A549 (cell line): ENCODE data around the gene NXPH1. TPM values are rescaled to one million over a fixed set of nuclear protein-coding genes. Genes with fewer than 3 reads are reported as not detected.

Experiments
- ATAC-seq, 2 experiments: fragments of 200-7000 bp in 1 of 2; fragments of >200 bp in 1 of 2; cut with Nextera tagmentation in 1 of 2; cut with Tn5 transposase in 1 of 2; 3 replicates each; pipeline versions ENCODE4 v1.8.0 to v1.9.1; 2018 to 2020; ENCODE audit warnings: mild to moderate bottlenecking in 1 of 2, moderate library complexity in 1 of 2
- CTCF ChIA-PET: fragments of 300-600 bp; sonication (Branson Sonifier 250); formaldehyde crosslinking; extraction: SDS; loops from one replicate; lab custom pipeline; 2021; ENCODE audit warnings: antibody characterized with exemption, inconsistent platforms; lab: Yijun Ruan, JAX
- POLR2A ChIA-PET: fragments of 350-600 bp; formaldehyde crosslinking; extraction: SDS; loops from one replicate; lab custom pipeline; 2021; ENCODE audit warnings: antibody characterized with exemption, inconsistent platforms; lab: Yijun Ruan, JAX
- DNase-seq, 2 experiments: peaks; one replicate each; pipeline versions ENCODE4 v3.0.0 to v3.0.0-alpha.2; 2011 to 2016; ENCODE audit warnings: low read depth in 1 of 2, low spot score in 1 of 2
- FAIRE-seq: peaks from 2 replicates; lab custom pipeline; 2011; peaks lifted over from hg19 to GRCh38; lab: Jason Lieb, UNC
- H3K27ac ChIP-seq, 2 experiments: fragments of >200 bp; sonication (Bioruptor Twin); formaldehyde crosslinking; 3 replicates each; pipeline ENCODE4 v1.5.1; 2016 to 2017
- H3K4me1 ChIP-seq: fragments of >200 bp; sonication (Bioruptor Twin); formaldehyde crosslinking; 3 replicates; pipeline ENCODE4 v1.6.1; 2016
- H3K4me2 ChIP-seq: fragments of >200 bp; sonication (Bioruptor Twin); formaldehyde crosslinking; 3 replicates; pipeline ENCODE4 v1.6.1; 2016
- H3K4me3 ChIP-seq: fragments of >200 bp; sonication (Bioruptor Twin); formaldehyde crosslinking; 3 replicates; pipeline ENCODE4 v1.5.1; 2016
- H3K9me3 ChIP-seq: fragments of >200 bp; sonication (Bioruptor Twin); formaldehyde crosslinking; 3 replicates; pipeline ENCODE4 v1.6.1; 2016
- CEBPB ChIP-seq, 2 experiments: fragments of >200 bp in 1 of 2; sonication (Bioruptor Twin) in 1 of 2; formaldehyde crosslinking in 1 of 2; IDR thresholded peaks; 2 replicates each; pipeline ENCODE4 v1.6.1; 2012 to 2016
- EHF ChIP-seq: fragments of 250-450 bp; sonication (Bioruptor Pico); IDR thresholded peaks from 2 replicates; pipeline ENCODE4 v1.5.0; 2020; ENCODE audit warnings: mild to moderate bottlenecking
- EP300 ChIP-seq, 2 experiments: fragments of >200 bp; sonication (Bioruptor Twin); formaldehyde crosslinking; IDR thresholded peaks; 2 replicates in 1 of 2; 3 replicates in 1 of 2; pipeline ENCODE4 v1.6.1; 2016 to 2017
- ESRRA ChIP-seq: fragments of 150-350 bp; IDR thresholded peaks from 2 replicates; pipeline ENCODE4 v1.6.1; 2014; ENCODE audit warnings: mild to moderate bottlenecking, low read length, borderline replicate concordance
- HOXA7 ChIP-seq: fragments of 250-450 bp; sonication (Bioruptor Pico); IDR thresholded peaks from 2 replicates; pipeline ENCODE4 v1.5.0; 2020; ENCODE audit warnings: mild to moderate bottlenecking, moderate library complexity
- HOXB13 ChIP-seq: fragments of 250-450 bp; sonication (Bioruptor Pico); IDR thresholded peaks from 2 replicates; pipeline ENCODE4 v1.5.0; 2020; ENCODE audit warnings: low read depth, mild to moderate bottlenecking, moderate library complexity
- HOXB5 ChIP-seq: fragments of 250-450 bp; sonication (Bioruptor Pico); IDR thresholded peaks from 2 replicates; pipeline ENCODE4 v1.5.0; 2020; ENCODE audit warnings: mild to moderate bottlenecking, moderate library complexity
- KDM5A ChIP-seq: fragments of 200-600 bp; sonication (generic); IDR thresholded peaks from 2 replicates; pipeline ENCODE4 v1.6.1; 2016; ENCODE audit warnings: antibody characterized with exemption, mild to moderate bottlenecking
- MAFK ChIP-seq: fragments of 450-650 bp; IDR thresholded peaks from 2 replicates; pipeline ENCODE4 v1.6.1; 2014; ENCODE audit not compliant: partially characterized antibody
- MYC ChIP-seq: IDR thresholded peaks from 2 replicates; pipeline ENCODE4 v1.6.1; 2012; ENCODE audit warnings: mild to moderate bottlenecking, inconsistent platforms, low read length, improper control_type of control experiment, borderline replicate concordance
- NPAS2 ChIP-seq: fragments of 250-450 bp; sonication (Bioruptor Pico); IDR thresholded peaks from 2 replicates; pipeline ENCODE4 v1.8.0; 2022; ENCODE audit warnings: mild to moderate bottlenecking, moderate library complexity, borderline replicate concordance
- NR3C1 ChIP-seq: fragments of >200 bp; sonication (Bioruptor Twin); formaldehyde crosslinking; IDR thresholded peaks from 3 replicates; pipeline ENCODE4 v1.6.1; 2017
- PHF8 ChIP-seq: fragments of 200-600 bp; sonication (generic); IDR thresholded peaks from 2 replicates; pipeline ENCODE4 v1.6.1; 2016; ENCODE audit warnings: low read depth, mild to moderate bottlenecking, antibody characterized with exemption, moderate library complexity, borderline replicate concordance
- POLR2AphosphoS2 ChIP-seq: conservative IDR thresholded peaks from 2 replicates; pipeline ENCODE4 v1.6.1; 2012; ENCODE audit warnings: low read length, improper control_type of control experiment, inconsistent platforms
- RAD21 ChIP-seq, 2 experiments: fragments of >200 bp in 1 of 2; sonication (Bioruptor Twin) in 1 of 2; formaldehyde crosslinking in 1 of 2; IDR thresholded peaks in 1 of 2; conservative IDR thresholded peaks in 1 of 2; 2 replicates in 1 of 2; 3 replicates in 1 of 2; pipeline ENCODE4 v1.6.1; 2012 to 2018; ENCODE audit warnings: inconsistent platforms in 1 of 2
- RCOR1 ChIP-seq: fragments of 150-350 bp; IDR thresholded peaks from 2 replicates; pipeline ENCODE4 v1.6.1; 2014; ENCODE audit warnings: antibody characterized with exemption, low read length, low read depth
- RFX5 ChIP-seq: fragments of 450-650 bp; IDR thresholded peaks from 2 replicates; pipeline ENCODE4 v1.7.1; 2014; ENCODE audit warnings: antibody characterized with exemption, mild to moderate bottlenecking, moderate library complexity
- SMC3 ChIP-seq: fragments of >200 bp; sonication (Bioruptor Twin); formaldehyde crosslinking; IDR thresholded peaks from 3 replicates; pipeline ENCODE4 v1.6.1; 2018; ENCODE audit warnings: inconsistent platforms
- TFCP2L1 ChIP-seq: fragments of 250-450 bp; sonication (Bioruptor Pico); IDR thresholded peaks from 2 replicates; pipeline ENCODE4 v1.5.0; 2021; ENCODE audit warnings: mild to moderate bottlenecking
- ZSCAN20 ChIP-seq: fragments of 250-450 bp; sonication (Bioruptor Pico); IDR thresholded peaks from 2 replicates; pipeline ENCODE4 v1.8.0; 2022; ENCODE audit warnings: mild to moderate bottlenecking, moderate library complexity
- WGBS: methylation state at CpG from one replicate; pipeline ENCODE4 v1.1.6; 2017; ENCODE audit errors: missing lambda C conversion rate; 5-methylcytosine and 5-hydroxymethylcytosine counted together
- polyA plus RNA-seq, 4 experiments: library from polyadenylated mRNA; depleted of rRNA in 3 of 4; stranded (reverse); fragments of >200 nt; fragmentation: RNase III in 1 of 4; extraction: RNeasy Plus Mini Kit Qiagen cat#74134 plus additional on column Dnase treatment in 1 of 4; gene quantifications; 2 replicates in 3 of 4; 3 replicates in 1 of 4; pipeline ENCODE4 v1.2.3, GENCODE V29; 2011 to 2017
- TF ChIP-seq, protein P1 (sequence below): fragments of 450-650 bp; IDR thresholded peaks from 2 replicates; pipeline ENCODE4 v1.6.1; 2014; ENCODE audit warnings: antibody characterized with exemption
- TF ChIP-seq, protein P2 (sequence below): fragments of >200 bp; sonication (Bioruptor Twin); formaldehyde crosslinking; IDR thresholded peaks from 3 replicates; pipeline ENCODE4 v1.6.1; 2016
- TF ChIP-seq, protein P3 (sequence below): IDR thresholded peaks from 2 replicates; pipeline ENCODE4 v1.6.1; 2012
- TF ChIP-seq, protein P4 (sequence below): IDR thresholded peaks from 2 replicates; pipeline ENCODE4 v1.6.1; 2012; ENCODE audit warnings: low read depth, borderline replicate concordance
- TF ChIP-seq, protein P5 (sequence below): fragments of >200 bp; sonication (Bioruptor Twin); formaldehyde crosslinking; IDR thresholded peaks from 2 replicates; pipeline ENCODE4 v1.6.1; 2016

The NXPH1 gene
- polyA plus RNA-seq, 2 of the 4 experiments (the other 2 are of a cell fraction) = not detected

DNA sequence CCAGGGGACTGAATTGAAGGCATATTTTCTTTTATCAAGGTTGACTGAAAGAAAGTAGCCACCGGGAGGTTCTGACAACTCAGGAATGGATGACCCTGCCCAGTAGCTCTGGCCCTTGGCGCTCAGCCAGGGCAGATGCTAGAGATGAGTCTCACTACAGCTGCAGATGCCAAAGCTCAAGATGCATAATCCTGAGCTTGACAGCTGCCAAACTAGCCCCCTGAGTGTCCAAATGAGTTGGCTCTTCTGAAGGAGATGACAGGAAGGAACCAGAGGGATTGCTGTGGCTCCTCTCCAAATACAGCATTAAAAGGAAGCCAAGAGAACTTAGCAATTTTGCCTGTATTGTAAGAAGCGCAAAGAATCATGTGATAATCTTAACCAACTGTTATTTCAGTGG, 78.4 kb downstream of the NXPH1 start:
- no peak for FAIRE-seq
- no peak for ATAC-seq
- CTCF ChIA-PET = no interaction called here
- DNase-seq = no peak
- H3K4me1 ChIP-seq = no peaks in the 10 kb centered on the region
- H3K4me2 ChIP-seq = no peak overlapping the region
- no peak overlapping the region for H3K27ac ChIP-seq
- H3K9me3 ChIP-seq = no peaks in the 10 kb centered on the region
- TF ChIP-seq RCOR1 = no peak
- no peak for TF ChIP-seq KDM5A
- no peak for TF ChIP-seq EP300 (IDR thresholded peaks at IDR 0.05)
- no peak for TF ChIP-seq CEBPB (IDR thresholded peaks at IDR 0.05)
- no peak for TF ChIP-seq NPAS2
- no peak for TF ChIP-seq ESRRA
- TF ChIP-seq, protein P1, sequence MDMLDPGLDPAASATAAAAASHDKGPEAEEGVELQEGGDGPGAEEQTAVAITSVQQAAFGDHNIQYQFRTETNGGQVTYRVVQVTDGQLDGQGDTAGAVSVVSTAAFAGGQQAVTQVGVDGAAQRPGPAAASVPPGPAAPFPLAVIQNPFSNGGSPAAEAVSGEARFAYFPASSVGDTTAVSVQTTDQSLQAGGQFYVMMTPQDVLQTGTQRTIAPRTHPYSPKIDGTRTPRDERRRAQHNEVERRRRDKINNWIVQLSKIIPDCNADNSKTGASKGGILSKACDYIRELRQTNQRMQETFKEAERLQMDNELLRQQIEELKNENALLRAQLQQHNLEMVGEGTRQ = no peak
- no peak for TF ChIP-seq MAFK
- TF ChIP-seq HOXB5 (CRISPR knock-in tag) = no peak
- TF ChIP-seq RFX5 = no peak
- no peak for TF ChIP-seq HOXB13 (CRISPR knock-in tag)
- TF ChIP-seq, protein P2, sequence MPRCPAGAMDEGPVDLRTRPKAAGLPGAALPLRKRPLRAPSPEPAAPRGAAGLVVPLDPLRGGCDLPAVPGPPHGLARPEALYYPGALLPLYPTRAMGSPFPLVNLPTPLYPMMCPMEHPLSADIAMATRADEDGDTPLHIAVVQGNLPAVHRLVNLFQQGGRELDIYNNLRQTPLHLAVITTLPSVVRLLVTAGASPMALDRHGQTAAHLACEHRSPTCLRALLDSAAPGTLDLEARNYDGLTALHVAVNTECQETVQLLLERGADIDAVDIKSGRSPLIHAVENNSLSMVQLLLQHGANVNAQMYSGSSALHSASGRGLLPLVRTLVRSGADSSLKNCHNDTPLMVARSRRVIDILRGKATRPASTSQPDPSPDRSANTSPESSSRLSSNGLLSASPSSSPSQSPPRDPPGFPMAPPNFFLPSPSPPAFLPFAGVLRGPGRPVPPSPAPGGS = no peak
- POLR2A ChIA-PET = no interaction called here
- WGBS = 0% methylated on average over 3 of the region's 3 CpGs
- H3K4me3 ChIP-seq = no peak overlapping the region

DNA sequence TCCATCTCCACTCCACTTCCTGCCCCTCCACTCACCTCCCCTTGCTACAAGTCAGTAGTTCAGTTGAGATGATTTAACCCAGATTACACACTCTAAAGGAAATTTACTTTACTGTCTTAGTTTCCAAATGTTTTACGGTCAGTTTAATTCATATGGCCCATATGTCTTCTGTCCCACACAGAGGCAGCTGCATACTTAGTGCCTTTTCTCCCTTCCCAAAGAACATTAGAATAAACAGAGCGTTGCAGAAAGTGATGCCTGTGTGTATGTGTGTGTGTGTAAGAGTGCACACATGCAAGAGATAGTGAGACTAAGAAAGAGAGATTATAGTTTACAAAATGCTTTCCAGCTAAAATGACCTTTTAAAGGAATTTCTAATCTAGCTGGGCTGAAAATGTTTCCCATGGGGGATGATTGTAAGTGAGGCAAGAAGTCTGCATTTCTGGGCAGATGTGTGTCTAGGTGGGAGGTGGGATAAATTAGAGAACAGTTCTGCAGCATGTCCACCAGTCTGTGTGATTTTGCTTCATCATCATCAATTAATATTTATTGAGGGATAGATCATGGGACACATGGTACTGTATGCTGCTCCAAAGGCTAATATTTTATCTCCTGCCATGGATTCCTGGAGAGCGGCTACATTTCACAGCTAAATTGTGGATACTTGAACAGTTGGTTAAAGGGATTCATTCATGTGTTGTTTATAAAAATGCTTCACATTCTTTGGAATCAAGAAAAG, 81.5 kb downstream of the NXPH1 start:
- ATAC-seq = no peak
- no peak overlapping the region for H3K4me3 ChIP-seq
- FAIRE-seq = no peak
- H3K9me3 ChIP-seq = no peaks in the 10 kb centered on the region
- 12% methylated on average over 3 of the region's 3 CpGs for WGBS
- TF ChIP-seq, protein P3, sequence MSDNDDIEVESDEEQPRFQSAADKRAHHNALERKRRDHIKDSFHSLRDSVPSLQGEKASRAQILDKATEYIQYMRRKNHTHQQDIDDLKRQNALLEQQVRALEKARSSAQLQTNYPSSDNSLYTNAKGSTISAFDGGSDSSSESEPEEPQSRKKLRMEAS = no peak
- TF ChIP-seq TFCP2L1 (CRISPR knock-in tag) (no peak), HOXB5 (CRISPR knock-in tag) (no peak), RAD21 (conservative IDR thresholded peaks at IDR 0.05 in 1 of 2, IDR thresholded peaks at IDR 0.05 in 1 of 2) (no peak), SMC3 (no peak), ZSCAN20 (CRISPR knock-in tag) (no peak), HOXA7 (CRISPR knock-in tag) (no peak), MYC (no peak), NPAS2 (no peak), NR3C1 (no peak), EHF (CRISPR knock-in tag) (no peak), POLR2AphosphoS2 (no peak), PHF8 (no peak)
- TF ChIP-seq, protein P4, sequence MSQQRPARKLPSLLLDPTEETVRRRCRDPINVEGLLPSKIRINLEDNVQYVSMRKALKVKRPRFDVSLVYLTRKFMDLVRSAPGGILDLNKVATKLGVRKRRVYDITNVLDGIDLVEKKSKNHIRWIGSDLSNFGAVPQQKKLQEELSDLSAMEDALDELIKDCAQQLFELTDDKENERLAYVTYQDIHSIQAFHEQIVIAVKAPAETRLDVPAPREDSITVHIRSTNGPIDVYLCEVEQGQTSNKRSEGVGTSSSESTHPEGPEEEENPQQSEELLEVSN = no peak
- TF ChIP-seq, protein P5, sequence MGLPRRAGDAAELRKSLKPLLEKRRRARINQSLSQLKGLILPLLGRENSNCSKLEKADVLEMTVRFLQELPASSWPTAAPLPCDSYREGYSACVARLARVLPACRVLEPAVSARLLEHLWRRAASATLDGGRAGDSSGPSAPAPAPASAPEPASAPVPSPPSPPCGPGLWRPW = no peak
- TF ChIP-seq, protein P1 = no peak
- CTCF ChIA-PET = no interaction called here
- H3K27ac ChIP-seq = no peak overlapping the region
- no peaks in the 10 kb centered on the region for H3K4me1 ChIP-seq
- POLR2A ChIA-PET = no interaction called here
- no peak for DNase-seq
- no peak overlapping the region for H3K4me2 ChIP-seq
